ENCODE data around the gene UVRAG.

UVRAG gene

DNA sequence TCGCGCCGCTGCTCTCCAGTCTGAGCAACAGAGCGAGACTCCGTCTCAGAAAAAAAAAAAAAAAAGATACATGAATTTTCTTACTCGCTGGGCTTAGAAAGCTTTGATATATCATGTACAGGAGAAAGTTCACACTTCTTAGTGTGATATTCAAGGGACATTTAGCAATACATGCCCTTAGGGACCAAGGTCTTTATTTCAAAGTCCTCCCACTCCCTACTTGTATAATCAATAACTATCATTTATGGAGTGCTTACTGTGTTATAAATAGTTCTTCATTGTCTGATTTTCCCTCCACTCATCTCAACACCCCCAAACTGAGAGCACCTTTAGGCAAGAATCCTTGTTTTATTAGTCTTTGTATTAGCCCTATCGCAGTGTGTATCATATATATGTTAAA is 103.3 kb downstream of the UVRAG start:
- H3K27me3 ChIP-seq (replicated peaks; ENCODE audit: control insufficient read depth, insufficient read depth, low read length), result no peaks in the 10 kb centered on the region
- H3K36me3 ChIP-seq (ENCODE audit: control insufficient read depth, insufficient read depth, low read length), result no peaks in the 10 kb centered on the region; the same call in none of the 2 replicates
- no peak overlapping the region for H3K4me3 ChIP-seq (replicated peaks; ENCODE audit: low read depth, low read length)
- TF ChIP-seq, protein P1, sequence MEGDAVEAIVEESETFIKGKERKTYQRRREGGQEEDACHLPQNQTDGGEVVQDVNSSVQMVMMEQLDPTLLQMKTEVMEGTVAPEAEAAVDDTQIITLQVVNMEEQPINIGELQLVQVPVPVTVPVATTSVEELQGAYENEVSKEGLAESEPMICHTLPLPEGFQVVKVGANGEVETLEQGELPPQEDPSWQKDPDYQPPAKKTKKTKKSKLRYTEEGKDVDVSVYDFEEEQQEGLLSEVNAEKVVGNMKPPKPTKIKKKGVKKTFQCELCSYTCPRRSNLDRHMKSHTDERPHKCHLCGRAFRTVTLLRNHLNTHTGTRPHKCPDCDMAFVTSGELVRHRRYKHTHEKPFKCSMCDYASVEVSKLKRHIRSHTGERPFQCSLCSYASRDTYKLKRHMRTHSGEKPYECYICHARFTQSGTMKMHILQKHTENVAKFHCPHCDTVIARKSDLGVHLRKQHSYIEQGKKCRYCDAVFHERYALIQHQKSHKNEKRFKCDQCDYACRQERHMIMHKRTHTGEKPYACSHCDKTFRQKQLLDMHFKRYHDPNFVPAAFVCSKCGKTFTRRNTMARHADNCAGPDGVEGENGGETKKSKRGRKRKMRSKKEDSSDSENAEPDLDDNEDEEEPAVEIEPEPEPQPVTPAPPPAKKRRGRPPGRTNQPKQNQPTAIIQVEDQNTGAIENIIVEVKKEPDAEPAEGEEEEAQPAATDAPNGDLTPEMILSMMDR (IDR thresholded peaks at IDR 0.05; ENCODE audit: insufficient read depth, low read length, poor library complexity, severe bottlenecking), result no peak
- no peak for DNase-seq (ENCODE audit: extremely low read depth, insufficient read length)

DNA sequence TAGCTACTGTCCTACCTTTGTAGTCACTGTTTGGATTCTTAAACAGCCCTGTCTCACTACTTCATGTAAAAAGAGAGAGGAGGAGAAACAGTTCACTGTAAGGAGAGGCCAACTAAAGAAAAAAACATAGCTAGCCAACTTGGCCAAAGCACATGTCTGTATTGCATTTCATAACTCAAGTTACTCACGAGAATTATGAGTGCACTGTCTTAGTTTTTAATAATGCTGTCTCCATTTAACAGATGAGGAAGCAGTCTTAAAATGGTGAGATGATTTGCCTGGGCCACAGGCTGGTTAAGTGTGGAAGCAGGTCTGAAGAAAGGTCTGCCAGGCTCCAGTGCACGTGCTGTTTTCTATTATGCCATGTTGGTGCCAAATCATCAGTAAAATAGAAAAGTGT is 104.5 kb downstream of the UVRAG start:
- TF ChIP-seq, protein P1 (IDR thresholded peaks at IDR 0.05; ENCODE audit: insufficient read depth, low read length, poor library complexity, severe bottlenecking), result no peak
- DNase-seq (ENCODE audit: extremely low read depth, insufficient read length), result no peak
- H3K4me3 ChIP-seq (replicated peaks; ENCODE audit: low read depth, low read length), result no peak overlapping the region
- no peaks in the 10 kb centered on the region for H3K27me3 ChIP-seq (replicated peaks; ENCODE audit: control insufficient read depth, insufficient read depth, low read length)
- H3K36me3 ChIP-seq (ENCODE audit: control insufficient read depth, insufficient read depth, low read length), result no peaks in the 10 kb centered on the region; the same call in 1 of the 2 replicates

DNA sequence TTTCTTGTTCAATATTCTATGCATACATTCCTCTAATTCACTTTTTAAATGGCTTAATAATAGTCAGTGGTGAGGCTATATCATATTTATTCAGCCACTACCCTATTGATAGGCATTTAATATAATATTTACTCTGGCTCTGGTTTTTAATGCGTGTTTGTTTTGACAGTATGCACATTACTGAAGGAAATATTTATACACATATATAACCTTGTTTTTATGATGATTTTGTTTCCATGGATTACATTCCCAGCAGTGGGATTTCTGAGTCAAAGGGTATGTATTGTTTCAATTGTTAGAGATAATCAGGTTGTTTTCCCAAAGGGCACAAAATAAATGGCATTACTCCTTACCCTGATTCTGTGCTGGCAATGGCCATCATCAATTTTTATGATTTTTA is 105.8 kb downstream of the UVRAG start:
- TF ChIP-seq, protein P1 (IDR thresholded peaks at IDR 0.05; ENCODE audit: insufficient read depth, low read length, poor library complexity, severe bottlenecking), result no peak
- no peak overlapping the region for H3K4me3 ChIP-seq (replicated peaks; ENCODE audit: low read depth, low read length)
- H3K36me3 ChIP-seq (ENCODE audit: control insufficient read depth, insufficient read depth, low read length), result no peaks in the 10 kb centered on the region; the same call in 1 of the 2 replicates
- DNase-seq (ENCODE audit: extremely low read depth, insufficient read length), result no peak
- H3K27me3 ChIP-seq (replicated peaks; ENCODE audit: control insufficient read depth, insufficient read depth, low read length), result no peaks in the 10 kb centered on the region

DNA sequence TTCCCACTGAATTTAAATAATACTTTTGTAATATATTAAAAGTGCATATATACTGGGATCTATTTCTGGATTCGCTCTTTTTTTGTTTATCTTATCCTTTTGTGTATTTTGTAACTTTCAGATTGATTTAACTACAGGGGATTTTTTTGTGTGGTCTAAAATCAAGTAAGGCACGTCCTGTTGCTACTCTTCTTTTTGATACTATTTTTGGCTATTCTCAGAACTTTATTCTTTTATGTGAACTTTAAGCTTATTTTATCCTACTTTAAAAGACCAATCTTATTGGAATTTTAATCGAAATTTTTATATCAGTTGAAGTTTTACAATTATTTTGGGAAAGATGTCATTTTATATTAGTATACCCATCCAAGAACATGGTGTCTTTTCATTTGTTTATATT is 106.8 kb downstream of the UVRAG start:
- Histone ChIP-seq H3K36me3 (ENCODE audit: control insufficient read depth, insufficient read depth, low read length) (no peaks in the 10 kb centered on the region; the same call in 1 of the 2 replicates), H3K27me3 (replicated peaks; ENCODE audit: control insufficient read depth, insufficient read depth, low read length) (no peaks in the 10 kb centered on the region), H3K4me3 (replicated peaks; ENCODE audit: low read depth, low read length) (no peak overlapping the region)
- no peak for DNase-seq (ENCODE audit: extremely low read depth, insufficient read length)
- TF ChIP-seq, protein P1 (IDR thresholded peaks at IDR 0.05; ENCODE audit: insufficient read depth, low read length, poor library complexity, severe bottlenecking), result no peak

DNA sequence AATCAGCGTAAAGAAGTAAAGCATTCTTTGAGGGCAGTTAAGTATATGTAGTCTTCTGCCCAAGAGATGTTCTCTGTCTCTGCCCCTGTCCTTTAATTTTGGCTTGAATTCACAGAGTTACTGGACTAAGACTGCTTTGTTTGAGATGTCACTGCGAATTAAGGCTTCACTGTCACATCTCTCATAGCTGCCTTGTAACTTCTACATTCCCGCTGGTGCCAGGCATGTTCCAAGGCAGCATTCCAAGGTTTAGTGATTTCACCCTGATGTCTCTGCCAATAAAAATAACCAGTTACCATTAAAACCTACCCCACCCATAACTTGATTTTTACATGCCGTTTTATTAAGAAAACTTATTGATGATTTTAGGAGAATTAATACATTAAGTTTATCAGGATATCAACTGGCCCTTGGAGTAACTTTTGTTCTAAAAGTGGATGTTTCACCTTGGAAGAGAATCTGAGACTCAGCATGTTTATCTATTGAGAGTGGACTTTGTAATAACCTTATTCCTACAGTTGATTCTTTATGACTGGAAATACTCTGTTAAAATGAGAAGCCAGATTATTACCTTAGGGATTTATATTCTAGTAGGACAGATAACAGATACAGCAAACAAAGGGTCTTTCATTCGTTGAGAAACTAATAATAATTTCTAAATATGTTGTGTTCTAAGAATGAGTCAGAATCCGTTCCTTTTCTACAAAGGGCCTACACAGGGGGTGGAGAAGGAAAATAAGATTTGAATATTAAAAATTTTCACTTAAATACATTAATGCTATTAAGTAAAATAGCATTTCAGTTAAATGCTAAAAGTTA is 110.2 kb downstream of the UVRAG start:
- no peak for DNase-seq (ENCODE audit: extremely low read depth, insufficient read length)
- TF ChIP-seq, protein P1 (IDR thresholded peaks at IDR 0.05; ENCODE audit: insufficient read depth, low read length, poor library complexity, severe bottlenecking), result no peak
- Histone ChIP-seq H3K27me3 (replicated peaks; ENCODE audit: control insufficient read depth, insufficient read depth, low read length) (no peaks in the 10 kb centered on the region), H3K4me3 (replicated peaks; ENCODE audit: low read depth, low read length) (no peak overlapping the region), H3K36me3 (ENCODE audit: control insufficient read depth, insufficient read depth, low read length) (no peaks in the 10 kb centered on the region; the same call in 1 of the 2 replicates)
